Measurements from ENCODE around the gene WFIKKN2. TPM values are rescaled to one million over a fixed set of nuclear protein-coding genes. Genes with fewer than 3 reads are reported as not detected.

WFIKKN2 gene
- total RNA-seq, 1 donor from 2014 or later, result not detected

DNA sequence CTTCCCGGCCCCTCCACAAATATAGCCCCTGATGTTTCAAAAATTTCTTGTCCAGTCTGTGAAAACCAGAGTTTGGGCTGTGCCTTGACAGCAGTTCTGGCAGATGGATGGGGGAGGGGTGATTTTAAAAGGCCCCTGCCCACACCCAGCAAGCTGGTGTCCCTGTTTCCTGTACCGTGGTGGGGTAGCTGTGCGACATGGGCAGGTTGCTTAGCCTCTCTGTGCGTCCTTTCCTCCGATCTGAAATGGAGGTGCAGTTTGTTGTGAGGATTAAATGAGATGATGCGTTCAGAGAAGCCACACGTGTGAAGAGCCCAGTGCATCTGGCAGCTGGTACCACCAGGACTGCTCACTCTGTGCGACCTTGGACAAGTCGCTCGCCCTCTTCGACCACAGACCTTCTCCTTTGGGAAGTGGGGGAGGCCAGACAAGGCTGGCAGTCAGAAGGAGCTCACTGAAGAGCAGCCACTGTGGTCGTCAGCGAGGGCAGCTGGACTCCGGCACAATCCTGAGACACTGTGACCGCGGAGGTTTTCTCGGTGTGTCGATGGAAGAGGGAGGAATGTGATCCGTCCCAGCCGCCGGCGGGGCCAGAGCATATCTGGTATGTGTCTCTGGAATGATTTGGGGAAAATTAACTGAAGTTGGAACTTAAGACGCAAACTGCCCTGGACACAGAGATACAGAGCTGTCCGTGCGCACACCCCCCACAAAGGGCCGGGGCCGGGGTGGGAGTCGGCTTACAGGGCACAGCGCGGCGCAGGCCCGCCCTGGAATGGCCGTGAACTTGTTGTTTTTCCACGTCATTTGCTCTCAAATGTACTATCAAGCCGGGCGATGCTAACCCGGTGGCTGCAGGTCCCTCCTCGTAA lies 721 bp upstream of the WFIKKN2 start:
- intact Hi-C loops (cut with micrococcal nuclease), result no loop called here

DNA sequence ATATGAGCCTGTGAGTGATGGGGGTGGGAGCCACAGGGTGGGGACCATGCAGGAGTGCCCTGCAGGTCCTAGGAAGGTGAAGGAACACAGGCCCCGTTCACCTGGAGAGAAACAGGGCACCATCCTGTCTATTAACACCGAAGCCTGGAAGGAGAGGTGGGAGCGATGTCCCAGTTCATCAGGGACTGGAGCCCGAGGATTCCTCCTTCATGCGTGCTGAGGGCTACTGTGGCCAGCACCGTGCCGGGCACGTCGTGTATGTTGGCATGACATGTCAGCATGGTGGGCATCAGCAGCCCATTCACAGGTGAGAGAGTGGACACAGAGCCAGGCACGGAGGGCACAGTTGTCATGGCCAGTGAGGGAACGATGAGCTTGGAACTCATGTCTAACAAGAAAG lies 1.4 kb downstream of the WFIKKN2 start:
- intact Hi-C loops (cut with micrococcal nuclease), result no loop called here

DNA sequence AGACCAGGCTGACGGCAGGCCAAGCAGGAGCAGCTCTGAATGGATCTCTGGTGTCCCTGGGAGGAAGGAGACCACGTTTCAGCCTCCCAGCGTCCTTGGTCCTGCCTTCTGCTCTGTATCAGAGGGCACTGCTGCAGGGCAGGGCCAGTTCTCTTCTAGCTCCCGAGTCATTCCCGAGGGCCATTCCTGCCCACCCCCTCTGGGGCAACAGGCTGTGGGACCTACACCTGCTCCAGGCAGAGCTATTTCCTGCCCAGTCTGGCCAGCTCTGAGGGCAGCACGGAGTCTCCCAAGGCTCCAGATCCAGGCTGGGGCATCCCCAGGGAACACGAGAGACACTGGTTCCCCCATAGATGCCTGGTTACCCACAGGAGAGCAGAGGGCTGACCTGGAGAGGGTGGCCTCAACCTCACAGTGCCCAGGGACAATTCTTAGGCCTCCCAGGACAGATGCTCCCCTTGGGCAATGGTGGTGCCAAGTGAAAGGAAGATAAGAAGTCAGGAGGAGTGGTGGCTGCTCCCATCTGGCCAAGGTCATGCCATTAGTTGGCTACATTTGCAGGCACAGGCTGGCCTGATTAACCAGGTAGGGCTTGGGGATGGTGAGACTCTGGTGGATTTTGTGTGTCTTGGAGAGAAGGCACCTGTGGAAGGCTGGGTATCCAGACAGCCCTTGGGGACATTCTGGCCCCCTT lies 2.0 kb downstream of the WFIKKN2 start:
- intact Hi-C loops (cut with micrococcal nuclease), result no loop called here

DNA sequence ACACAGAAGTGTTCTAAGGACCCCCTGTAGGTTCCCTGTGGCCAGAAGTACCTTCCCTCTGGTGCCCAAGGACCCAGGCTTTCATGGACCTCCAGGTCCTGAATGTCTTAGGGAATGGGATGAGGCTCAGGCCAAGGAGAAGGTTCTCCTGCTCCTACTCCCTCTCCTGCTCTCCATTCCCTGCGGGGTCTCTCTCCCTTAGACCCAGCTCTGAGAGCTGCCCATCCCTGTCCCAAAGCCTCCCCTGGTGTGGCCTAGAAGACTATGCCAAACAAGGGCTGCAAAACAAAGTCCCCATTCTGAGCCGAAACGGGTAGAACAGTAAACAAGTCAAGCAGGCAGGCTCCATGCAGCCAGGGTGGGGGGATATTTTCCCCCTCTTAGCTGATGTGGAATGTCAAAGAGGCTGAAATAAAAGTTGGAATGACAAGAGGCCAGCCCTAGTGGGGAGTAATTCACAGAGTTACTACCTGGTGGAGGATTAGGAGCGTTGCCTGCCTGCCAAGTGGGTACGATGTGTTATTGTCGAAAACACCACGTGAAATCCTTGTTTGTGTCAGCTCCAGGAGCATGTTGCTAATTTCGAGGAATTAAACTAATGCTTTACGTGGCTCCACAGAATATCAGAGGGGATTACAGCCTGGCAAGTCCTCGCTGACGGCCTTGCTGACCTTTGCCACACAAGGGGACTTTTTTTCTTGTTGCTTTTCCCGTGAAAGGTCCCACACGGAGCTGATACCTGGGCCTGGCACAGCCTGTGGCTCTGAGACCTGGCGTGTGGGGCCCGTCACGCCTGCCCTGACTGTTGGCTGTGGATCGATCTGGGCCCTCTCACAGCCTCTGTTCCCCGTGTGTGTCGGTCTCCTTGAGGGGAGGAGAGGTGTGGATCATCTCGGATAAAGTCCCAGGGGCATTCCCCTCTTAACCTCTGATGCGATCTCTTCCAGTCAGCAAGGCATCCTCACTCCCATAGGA lies 2.9 kb downstream of the WFIKKN2 start:
- intact Hi-C loops (cut with micrococcal nuclease), result no loop called here

DNA sequence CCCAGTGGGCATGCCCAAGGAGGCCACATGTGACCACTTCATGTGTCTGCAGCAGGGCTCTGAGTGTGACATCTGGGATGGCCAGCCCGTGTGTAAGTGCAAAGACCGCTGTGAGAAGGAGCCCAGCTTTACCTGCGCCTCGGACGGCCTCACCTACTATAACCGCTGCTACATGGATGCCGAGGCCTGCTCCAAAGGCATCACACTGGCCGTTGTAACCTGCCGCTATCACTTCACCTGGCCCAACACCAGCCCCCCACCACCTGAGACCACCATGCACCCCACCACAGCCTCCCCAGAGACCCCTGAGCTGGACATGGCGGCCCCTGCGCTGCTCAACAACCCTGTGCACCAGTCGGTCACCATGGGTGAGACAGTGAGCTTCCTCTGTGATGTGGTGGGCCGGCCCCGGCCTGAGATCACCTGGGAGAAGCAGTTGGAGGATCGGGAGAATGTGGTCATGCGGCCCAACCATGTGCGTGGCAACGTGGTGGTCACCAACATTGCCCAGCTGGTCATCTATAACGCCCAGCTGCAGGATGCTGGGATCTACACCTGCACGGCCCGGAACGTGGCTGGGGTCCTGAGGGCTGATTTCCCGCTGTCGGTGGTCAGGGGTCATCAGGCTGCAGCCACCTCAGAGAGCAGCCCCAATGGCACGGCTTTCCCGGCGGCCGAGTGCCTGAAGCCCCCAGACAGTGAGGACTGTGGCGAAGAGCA lies 4.4 kb downstream of the WFIKKN2 start:
- intact Hi-C loops (cut with micrococcal nuclease), result no loop called here

DNA sequence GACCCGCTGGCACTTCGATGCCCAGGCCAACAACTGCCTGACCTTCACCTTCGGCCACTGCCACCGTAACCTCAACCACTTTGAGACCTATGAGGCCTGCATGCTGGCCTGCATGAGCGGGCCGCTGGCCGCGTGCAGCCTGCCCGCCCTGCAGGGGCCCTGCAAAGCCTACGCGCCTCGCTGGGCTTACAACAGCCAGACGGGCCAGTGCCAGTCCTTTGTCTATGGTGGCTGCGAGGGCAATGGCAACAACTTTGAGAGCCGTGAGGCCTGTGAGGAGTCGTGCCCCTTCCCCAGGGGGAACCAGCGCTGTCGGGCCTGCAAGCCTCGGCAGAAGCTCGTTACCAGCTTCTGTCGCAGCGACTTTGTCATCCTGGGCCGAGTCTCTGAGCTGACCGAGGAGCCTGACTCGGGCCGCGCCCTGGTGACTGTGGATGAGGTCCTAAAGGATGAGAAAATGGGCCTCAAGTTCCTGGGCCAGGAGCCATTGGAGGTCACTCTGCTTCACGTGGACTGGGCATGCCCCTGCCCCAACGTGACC lies 5.0 kb downstream of the WFIKKN2 start:
- intact Hi-C loops (cut with micrococcal nuclease), result no loop called here

DNA sequence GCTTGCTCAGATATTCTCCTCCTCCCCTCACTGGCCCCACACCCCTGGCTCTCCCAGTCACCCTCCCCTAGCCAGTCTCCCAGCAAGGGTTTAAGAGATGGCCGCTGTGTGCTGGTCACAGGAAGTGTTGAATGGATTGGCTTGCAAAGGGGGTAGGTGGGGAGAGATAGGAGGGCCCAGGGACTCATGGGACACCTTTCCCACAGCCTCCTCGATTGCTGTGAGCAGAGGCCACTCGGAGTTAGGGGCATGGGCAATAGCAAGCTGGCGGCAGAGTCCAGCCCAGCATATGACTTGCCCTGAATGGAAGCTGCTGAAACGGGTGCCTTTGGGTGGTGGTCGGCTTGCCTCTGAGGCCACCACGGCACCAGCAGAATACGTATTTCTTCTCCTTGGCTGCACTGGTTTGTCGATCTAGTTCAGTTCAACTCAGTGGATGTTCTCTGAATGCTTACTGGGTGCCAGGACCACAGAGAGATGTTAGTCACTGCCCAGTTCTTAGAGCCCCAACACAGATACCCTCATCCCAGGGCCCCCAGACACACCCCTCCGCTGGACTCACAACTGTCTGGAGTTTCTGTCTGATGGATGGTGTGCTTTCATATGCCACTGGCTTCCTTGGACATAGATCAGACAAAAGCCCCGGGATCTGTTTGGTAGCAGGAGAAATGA lies 6.0 kb downstream of the WFIKKN2 start:
- intact Hi-C loops (cut with micrococcal nuclease), result no loop called here

DNA sequence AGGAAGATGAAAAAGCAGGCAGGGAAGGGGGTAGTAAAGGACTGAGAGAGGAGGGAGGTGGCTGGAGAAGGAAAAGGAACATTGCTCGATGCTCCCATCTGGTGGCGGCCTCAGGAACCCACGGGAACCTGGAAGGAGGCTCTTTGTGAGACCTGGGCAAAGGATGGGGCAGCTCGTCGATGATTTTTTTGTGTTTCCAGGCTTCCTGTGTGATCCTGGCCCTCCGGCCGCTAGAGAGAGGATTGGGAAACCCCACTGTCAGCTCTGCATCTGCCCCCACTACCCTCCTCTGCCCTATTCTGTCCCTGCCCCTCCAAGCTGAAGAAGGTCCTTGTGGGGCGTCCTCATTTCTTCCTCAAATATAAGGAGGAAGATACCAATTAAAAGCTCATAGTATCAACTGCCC lies 6.6 kb downstream of the WFIKKN2 start:
- intact Hi-C loops (cut with micrococcal nuclease), result loop anchor here (1.0 to 2.0 kb wide), 2 partner anchors 59 to 295 kb away; partner anchors contain the start of gene SPATA20

DNA sequence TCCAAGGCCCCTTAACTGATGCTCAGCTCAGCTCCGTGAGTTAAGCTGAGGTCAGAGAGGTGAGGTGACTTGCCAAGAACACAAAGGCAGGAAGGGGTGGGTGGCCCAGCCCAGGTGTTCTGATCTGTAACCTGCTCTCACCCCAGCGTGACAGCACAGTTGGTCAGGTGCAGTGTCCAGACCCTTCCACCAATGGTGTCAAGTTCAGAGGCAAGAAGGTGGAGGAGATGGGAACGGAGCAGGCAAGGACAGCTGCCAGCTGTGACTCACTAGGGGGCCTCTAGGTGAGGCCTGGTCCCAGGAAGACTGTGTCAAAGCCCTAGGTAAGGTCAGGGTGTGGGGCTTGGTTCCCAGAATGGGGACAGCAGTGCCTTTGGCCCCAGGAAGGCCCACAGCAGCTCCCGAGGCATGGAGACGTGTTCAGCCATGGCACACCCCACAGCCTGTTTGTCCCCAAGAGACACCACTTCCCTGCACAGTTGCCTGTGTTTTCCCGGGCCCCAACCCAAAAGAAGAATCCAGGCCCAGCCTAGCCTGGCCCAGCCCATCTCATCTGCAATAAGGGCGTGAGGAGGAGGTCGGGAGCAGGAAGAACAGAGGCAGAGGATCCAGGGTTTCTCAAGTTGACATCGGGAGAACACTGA lies 7.2 kb downstream of the WFIKKN2 start:
- intact Hi-C loops (cut with micrococcal nuclease), result loop anchor here (1.0 to 2.0 kb wide), 2 partner anchors 59 to 296 kb away; partner anchors contain the start of gene SPATA20

DNA sequence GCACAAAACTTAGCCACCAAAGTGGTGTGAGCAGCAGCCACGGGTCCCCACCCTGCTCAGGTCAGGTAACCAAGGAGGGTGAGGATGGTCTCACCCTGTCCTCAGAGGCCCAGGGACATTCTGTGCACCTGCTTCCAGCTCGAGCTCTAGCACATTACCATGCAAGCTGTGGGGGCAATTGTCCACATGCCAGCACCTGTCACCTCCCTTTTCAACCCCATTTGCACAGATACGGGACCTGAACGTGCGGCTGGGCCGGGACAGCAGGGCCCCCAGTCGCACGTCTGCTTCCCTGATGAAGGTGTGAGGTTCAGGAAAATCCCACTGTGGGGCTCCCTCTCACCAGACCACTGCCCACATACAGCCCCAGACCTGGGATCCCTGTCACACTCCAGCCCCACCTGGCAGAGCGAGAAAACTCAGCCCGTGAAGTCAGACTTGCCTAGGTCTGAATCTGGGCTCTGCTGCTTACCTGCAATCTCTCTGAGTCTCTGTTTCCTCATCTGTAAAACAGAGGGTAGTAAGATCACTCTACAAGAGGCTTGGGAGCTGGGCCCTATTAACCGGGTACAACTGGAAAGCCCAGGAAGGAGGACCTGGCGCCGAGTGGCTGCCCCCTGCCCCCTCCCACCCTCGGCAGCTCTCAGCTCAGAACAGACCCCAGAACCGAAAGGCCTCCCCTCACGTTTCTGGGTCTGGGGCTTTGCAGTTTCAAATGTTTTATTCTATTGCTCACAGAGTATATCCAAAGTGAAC lies 7.9 kb downstream of the WFIKKN2 start:
- intact Hi-C loops (cut with micrococcal nuclease), result loop anchor here (2.0 kb wide), 1 partner anchor 297 kb away; the partner anchor contains the start of gene SPATA20

DNA sequence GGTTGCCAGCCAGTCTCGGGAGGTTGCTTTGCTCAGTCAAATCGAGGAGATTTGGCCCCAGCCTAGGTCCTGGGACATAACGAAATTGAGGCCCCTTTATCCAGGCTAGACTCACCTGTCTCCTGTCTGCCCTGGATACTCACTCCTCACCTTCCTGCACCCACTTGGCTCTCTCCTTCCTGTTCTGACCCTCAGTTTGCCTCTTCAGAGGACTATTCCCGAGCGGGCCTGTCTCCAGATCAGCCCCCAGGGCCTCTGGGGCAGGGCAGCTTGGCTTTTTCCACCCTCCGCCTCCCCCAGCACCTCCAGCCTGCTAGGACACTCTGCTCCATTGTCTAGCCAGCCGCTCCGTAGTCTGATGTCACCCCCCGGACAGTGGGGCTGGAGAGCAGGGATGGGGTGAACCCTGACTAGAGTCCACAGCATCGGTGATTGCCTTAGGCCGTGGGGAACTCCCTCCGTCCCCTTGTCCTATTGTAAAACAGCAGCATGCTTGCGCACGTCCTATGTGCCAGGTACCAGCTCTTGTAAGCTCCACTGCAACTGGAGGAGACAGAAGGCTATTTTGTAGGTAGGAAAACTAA lies 8.8 kb downstream of the WFIKKN2 start:
- intact Hi-C loops (cut with micrococcal nuclease), result no loop called here

DNA sequence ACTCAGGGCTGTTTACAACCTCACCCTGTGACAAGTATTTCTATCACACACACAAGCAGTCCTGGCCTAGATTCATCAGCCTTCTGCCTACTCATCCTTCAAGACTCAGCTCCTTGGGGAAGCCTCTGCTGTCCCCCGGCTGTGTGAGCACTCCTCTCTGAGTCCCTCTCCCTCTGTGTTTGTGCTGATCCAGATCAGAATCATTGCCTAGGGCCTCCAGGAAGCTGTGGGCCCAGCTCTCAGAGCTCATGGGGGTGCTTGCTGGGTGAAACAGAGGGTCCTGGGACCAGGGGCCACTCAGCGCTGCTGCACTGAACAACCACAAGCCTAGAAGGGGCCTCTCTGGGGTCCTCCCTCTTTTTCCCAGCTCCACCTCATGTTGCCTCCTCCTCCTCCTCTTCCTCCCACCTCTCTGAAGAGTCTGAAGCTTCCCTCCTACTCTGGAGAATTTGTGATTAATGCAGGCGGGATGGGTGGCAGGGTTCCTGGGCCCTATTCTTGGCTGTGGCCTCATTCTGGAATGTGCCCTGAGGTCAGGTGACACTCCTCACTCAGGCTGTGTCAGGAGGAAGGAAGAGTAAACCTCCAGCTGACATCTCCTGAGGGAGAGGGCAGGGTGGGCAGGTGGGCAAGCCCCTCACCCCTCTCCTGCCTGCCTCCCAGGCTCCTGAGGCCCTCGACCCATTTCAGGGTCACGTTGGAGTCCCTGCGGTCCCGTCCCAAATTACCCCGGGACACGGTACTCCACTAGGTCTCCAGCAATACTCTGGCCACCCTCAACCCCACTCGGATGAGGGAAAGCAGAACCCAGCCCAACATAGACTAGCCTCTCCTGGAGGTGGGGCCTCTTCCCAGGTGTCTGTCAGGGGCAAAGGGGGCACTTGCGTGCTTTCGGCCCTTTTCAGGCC lies 10.1 kb downstream of the WFIKKN2 start:
- intact Hi-C loops (cut with micrococcal nuclease), result no loop called here

DNA sequence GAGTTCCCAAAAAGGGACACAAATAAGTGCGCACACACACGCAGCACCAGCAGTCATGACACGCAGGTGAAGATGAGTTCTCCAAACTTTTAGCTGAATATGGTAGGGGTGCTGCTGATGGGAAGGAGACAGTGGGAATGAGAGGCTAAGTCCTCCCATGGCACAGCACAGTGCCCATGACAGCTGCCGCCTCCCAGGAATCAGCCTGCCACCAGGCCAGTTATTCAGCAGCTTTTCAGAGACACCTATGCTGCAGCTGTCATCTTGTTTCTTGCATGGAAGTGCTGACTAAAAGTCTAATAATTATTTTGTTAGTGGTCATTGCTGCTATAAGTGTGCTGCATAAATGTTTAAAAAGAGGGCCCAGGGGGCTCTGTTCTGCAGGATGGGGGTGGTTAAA lies 12.2 kb downstream of the WFIKKN2 start:
- intact Hi-C loops (cut with micrococcal nuclease), result no loop called here

DNA sequence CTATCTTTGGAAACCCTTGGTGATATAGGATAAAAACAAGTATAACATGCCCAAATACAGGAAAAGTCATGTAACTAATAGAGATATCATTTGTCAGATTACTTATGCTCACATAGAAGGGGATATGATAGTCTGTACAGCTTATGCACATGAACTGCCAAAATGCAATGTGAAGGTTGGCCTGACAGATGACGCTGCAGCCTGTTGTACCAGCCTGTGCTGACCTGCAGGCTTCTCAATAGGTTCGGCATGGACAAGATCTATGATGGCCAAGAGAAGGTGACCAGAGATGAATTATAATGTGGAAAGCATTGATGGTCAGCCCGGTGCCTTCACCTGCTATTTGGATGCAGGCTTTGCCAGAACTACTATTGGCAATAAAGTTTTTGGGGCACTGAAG lies 12.7 kb downstream of the WFIKKN2 start:
- intact Hi-C loops (cut with micrococcal nuclease), result no loop called here

DNA sequence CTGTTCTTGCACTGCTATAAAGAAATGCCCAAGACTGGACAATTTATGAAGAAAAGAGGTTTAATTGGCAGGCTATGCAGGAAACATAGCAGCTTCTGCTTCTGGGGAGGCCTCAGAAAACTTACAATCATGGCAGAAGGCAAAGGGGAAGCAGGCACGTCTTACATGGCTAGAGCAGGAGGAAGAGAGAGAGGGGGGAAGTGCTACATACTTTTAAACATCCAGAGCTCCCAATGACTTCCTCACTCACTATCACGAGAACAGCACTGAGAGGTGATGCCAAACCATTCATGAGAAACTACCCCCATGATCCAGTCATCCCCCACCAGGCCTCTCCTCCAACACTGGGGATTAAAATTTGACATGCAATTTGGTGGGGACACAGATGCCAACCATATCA lies 13.3 kb downstream of the WFIKKN2 start:
- intact Hi-C loops (cut with micrococcal nuclease), result no loop called here

DNA sequence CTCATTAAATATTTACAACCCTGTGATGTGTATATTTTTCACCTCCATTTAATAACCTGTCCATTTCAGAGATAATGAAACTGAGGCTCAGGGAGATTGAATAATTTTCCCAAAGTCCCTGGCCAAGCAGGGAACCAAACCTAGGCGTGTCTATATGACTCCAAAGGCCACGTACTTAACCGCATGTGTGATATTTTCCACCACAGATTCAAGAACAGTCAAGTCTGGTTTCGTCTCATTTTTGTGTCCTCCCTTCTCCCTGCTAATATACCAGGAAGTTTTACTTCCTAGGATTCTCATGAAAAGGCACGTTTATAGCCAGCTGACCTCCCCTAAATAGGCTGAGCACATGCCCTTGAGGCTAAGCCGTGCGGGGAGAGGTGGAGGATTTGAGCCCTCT lies 15.3 kb downstream of the WFIKKN2 start:
- intact Hi-C loops (cut with micrococcal nuclease), result no loop called here

DNA sequence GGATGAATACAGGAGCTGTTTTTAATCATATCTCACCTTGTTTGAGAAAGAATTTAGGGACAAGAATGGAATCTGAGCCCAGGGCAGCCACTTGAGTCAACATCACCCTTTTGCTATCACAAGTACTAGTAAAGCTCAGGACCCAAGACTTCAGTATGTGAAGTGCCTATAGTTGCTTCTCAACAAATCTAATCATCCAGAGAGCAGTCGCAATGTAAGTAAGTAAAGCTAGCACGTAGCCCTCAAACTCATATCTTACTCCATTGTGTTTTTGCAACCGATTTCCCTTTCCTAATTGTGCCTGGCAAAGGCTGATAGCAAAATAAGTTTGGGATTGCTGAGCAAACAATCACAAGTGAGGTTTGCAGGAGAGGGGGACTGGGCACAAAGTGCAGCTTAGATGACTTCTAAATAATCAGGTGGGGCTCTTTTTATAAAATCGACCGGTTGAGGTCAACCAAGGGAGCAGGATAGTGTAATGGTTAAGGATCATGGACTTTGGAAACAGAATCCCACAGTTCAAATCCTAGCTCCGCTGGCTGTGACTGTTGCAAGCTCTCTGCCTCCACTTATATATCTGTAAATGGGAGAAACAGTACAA lies 17.7 kb downstream of the WFIKKN2 start:
- intact Hi-C loops (cut with micrococcal nuclease), result loop anchor here (2.0 kb wide), 1 partner anchor 374 kb away; the partner anchor contains the start of gene RSAD1

Data from T-helper 2 cell treated with Interferon-gamma antibody and Interleukin-4, amounts not matched to agents 100 ng/mL and 5 ng/mL, for 36 hours (primary cell).